Lung (tissue), 12 donors: ENCODE data around the gene SLC9A5. TPM values are rescaled to one million over a fixed set of nuclear protein-coding genes. Genes with fewer than 3 reads are reported as not detected.
A peak's percentile ranks its signal among the peaks of the same experiment; 100 is the strongest.

ENCODE experiments used
- ATAC-seq: fragments of 200-7000 bp; cut with Tn5 transposase; one replicate; pipeline ENCODE4 v1.9.1; 2020; ENCODE audit warnings: moderate number of reproducible peaks; ENCODE audit not compliant: insufficient read depth, low FRiP score
- DNase-seq, 3 donors: peaks; one replicate each; pipeline ENCODE4 v3.0.0-alpha.2; 2013 to 2017
- H3K27ac ChIP-seq, 2 donors: one replicate each; pipeline ENCODE4 v1.5.1; 2013; ENCODE audit warnings: mild to moderate bottlenecking in 2 of 2, moderate library complexity in 2 of 2, control low read depth in 1 of 2, inconsistent platforms in 1 of 2, low read depth in 1 of 2, low read length in 1 of 2
- H3K27me3 ChIP-seq, 3 donors: one replicate each; pipeline ENCODE4 v1.5.1; 2013; ENCODE audit warnings: low read length in 2 of 3; ENCODE audit not compliant: control insufficient read depth in 3 of 3, insufficient read depth in 3 of 3
- H3K36me3 ChIP-seq, 4 donors: one replicate each; pipeline ENCODE4 v1.5.1; 2013; ENCODE audit warnings: low read length in 4 of 4, mild to moderate bottlenecking in 1 of 4, moderate library complexity in 1 of 4; ENCODE audit not compliant: control insufficient read depth in 4 of 4, insufficient read depth in 4 of 4
- H3K4me1 ChIP-seq, 5 donors: one replicate each; pipeline ENCODE4 v1.5.1; 2013; ENCODE audit warnings: low read length in 5 of 5, mild to moderate bottlenecking in 2 of 5, moderate library complexity in 1 of 5; ENCODE audit not compliant: control insufficient read depth in 5 of 5, insufficient read depth in 5 of 5
- H3K4me3 ChIP-seq: one replicate; pipeline ENCODE4 v1.5.1; 2013; ENCODE audit warnings: mild to moderate bottlenecking, control low read depth, moderate library complexity
- H3K9ac ChIP-seq, 2 donors: one replicate each; pipeline ENCODE4 v1.5.1; 2013; ENCODE audit warnings: low read length in 2 of 2, control low read depth in 1 of 2; ENCODE audit not compliant: insufficient read depth in 1 of 2
- H3K9me3 ChIP-seq, 4 donors: one replicate each; pipeline ENCODE4 v1.5.1; 2013; ENCODE audit warnings: low read length in 3 of 4, mild to moderate bottlenecking in 1 of 4, moderate library complexity in 1 of 4; ENCODE audit not compliant: control insufficient read depth in 4 of 4, insufficient read depth in 3 of 4
- CTCF ChIP-seq: IDR thresholded peaks from 2 replicates; pipeline ENCODE4 v1.5.1; 2012; ENCODE audit warnings: mild to moderate bottlenecking; ENCODE audit errors: control extremely low read depth, extremely low read depth
- WGBS, 2 donors: extraction: QIAGEN DNeasy Blood & Tissue Kit; methylation state at CpG; one replicate each; pipeline ENCODE4 v1.1.7; 2013; 5-methylcytosine and 5-hydroxymethylcytosine counted together
- polyA plus RNA-seq, 2 donors: library from polyadenylated mRNA; stranded (reverse); fragments of 200-250 nt; gene quantifications; one replicate each; pipeline ENCODE4 v1.2.1, GENCODE V29; 2013
- total RNA-seq, 2 donors: library from RNA; depleted of rRNA in 1 of 2; stranded (reverse); fragments of >200 nt in 1 of 2; gene quantifications; one replicate each; pipeline ENCODE4 v1.2.1, GENCODE V29; 2014 to 2021
- donor health status: control.
- donor health status: control.
- donor health status: Bipolar disorder and iron deficiency.
- donor health status: healthy.
- donor health status: DM: yes; HTN: yes; CAD: no.

The SLC9A5 gene
- total and polyA plus RNA-seq, 4 donors = 1.2 to 5.9 (median 3.3) TPM

DNA sequence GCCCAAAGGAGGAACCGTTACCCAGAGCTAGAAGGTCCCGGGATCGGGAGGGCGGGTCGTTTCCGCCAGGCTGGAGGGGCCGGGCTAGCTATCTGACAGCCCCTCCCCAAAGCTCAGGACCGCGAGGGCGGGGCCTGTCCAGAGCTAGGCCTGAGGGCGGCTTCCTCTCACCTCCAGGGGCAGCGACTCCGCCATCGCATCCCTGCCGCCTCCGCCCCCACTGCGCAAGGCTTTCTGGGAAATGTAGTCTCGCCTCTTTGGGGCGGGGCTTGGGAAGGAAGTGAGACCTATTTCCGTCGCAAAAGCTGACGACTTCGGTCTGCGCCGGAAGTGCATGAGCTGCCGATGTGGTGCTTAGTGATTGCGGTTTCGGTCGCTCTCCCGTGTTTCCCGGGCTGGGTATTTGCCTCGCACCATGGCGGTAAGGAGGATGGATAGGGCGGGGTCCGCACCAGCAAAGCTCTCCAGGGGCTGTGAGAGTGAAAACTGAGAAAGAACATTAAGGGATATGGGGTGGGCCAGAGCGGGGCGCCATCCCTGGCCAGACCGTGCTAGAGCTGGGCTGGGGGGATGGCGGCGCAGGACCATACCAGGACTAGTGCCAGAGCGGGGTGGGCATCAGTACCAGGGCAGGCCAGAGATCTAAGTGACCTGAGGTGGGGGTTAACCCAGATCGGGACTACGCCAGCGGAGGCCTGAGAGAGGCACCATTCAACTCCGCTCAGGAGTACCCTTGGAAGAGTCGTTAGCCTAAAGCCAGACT is 21.8 kb upstream of the SLC9A5 start, which contains the start of gene TMEM208:
TSS of gene TMEM208 (plus strand) at position 327 of the 763 bp plus-strand sequence. CDS start at position 416, 89 bp downstream.
- peaks cover 4 to 18% (median 13%) of the 10 kb centered on the region in 5 donors for H3K4me1 ChIP-seq

GRCh38 chr16:67227567-67227921 is 21.2 kb upstream of the SLC9A5 start:
- WGBS, 2 donors = 10 to 12% methylated on average over 12 of the region's 12 CpGs
- DNase-seq (no peak), ATAC-seq (no peak)
- TF ChIP-seq CTCF = no peak
- H3K9ac ChIP-seq = peak overlapping the region; percentile 70 to 89
- H3K4me1 ChIP-seq = peaks cover 4 to 18% (median 13%) of the 10 kb centered on the region in 5 donors
- peaks cover 8 to 39% (median 28%) of the 10 kb centered on the region in 4 donors for H3K36me3 ChIP-seq
- H3K9me3 ChIP-seq = no peaks in the 10 kb centered on the region
- no peaks in the 10 kb centered on the region for H3K27me3 ChIP-seq
- H3K4me3 ChIP-seq = peak overlapping the region; percentile 94
- peak overlapping the region; percentile 82 to 84 for H3K27ac ChIP-seq

More for the DNA sequence above, 21.8 kb upstream of the SLC9A5 start, which contains the start of gene TMEM208:
- DNase-seq = peak; percentile 99
- H3K9ac ChIP-seq = peak within 1 kb of the TSS; percentile 70 to 89
- peaks cover 8 to 38% (median 28%) of the 10 kb centered on the region in 4 donors for H3K36me3 ChIP-seq
- ATAC-seq = peak; percentile 95
- peak; percentile 6 for TF ChIP-seq CTCF
- H3K4me3 ChIP-seq = peak within 1 kb of the TSS; percentile 94
- H3K27me3 ChIP-seq = no peaks in the 10 kb centered on the region
- H3K9me3 ChIP-seq = no peaks in the 10 kb centered on the region
- peak within 1 kb of the TSS; percentile 84 to 85 for H3K27ac ChIP-seq
- 1% methylated on average over 46 of the region's 46 CpGs for WGBS, 2 donors

- H3K36me3 ChIP-seq = peaks cover 8 to 41% (median 29%) of the 10 kb centered on the region in 4 donors
- peaks cover 4 to 18% (median 13%) of the 10 kb centered on the region in 5 donors for H3K4me1 ChIP-seq
- peak overlapping the region; percentile 94 for H3K4me3 ChIP-seq
- no peaks in the 10 kb centered on the region for H3K9me3 ChIP-seq
- ATAC-seq (no peak), DNase-seq (no peak)
- no peak overlapping the region for H3K9ac ChIP-seq
- H3K27ac ChIP-seq = no peak overlapping the region
- no peak for TF ChIP-seq CTCF
- H3K27me3 ChIP-seq = no peaks in the 10 kb centered on the region
- WGBS, 2 donors = 84 to 91% methylated on average over 9 of the region's 9 CpGs
These were observed 20.6 kb upstream of the SLC9A5 start for GRCh38 chr16:67228034-67228785.
